K562 (cell line): ENCODE results near the gene DCTN2.
A peak's percentile ranks its signal among the peaks of the same experiment; 100 is the strongest.

Experiments used
- CTCF ChIP-seq, 3 experiments: IDR thresholded peaks in 2 of 3; conservative IDR thresholded peaks in 1 of 3; 2 replicates each; pipeline ENCODE4 v1.5.1; 2011 to 2012; ENCODE audit warnings: low read length in 3 of 3, mild to moderate bottlenecking in 3 of 3, control low read depth in 2 of 3, improper control_type of control experiment in 1 of 3, inconsistent platforms in 1 of 3, low read depth in 1 of 3, mixed read lengths in 1 of 3, moderate library complexity in 1 of 3; ENCODE audit not compliant: insufficient read depth in 2 of 3
- ETV1 ChIP-seq: fragments of 450-650 bp; conservative IDR thresholded peaks from 2 replicates; pipeline ENCODE4 v1.6.1; 2016; ENCODE audit warnings: missing genetic modification characterization, control low read depth, low read depth, missing compliant biosample characterization
- MAFK ChIP-seq: IDR thresholded peaks from 2 replicates; pipeline ENCODE4 v1.6.1; 2011; ENCODE audit warnings: low read length, improper control_type of control experiment
- NCOA1 ChIP-seq: fragments of 450-650 bp; IDR thresholded peaks from 2 replicates; pipeline ENCODE4 v1.6.1; 2016; ENCODE audit warnings: low read depth
- NR1H2 ChIP-seq: sonication (generic); formaldehyde crosslinking; IDR thresholded peaks from 2 replicates; pipeline ENCODE4 v1.4.0; 2020; ENCODE audit warnings: mild to moderate bottlenecking, missing genetic modification reagents
- POLR2A ChIP-seq: fragments of 450-650 bp; conservative IDR thresholded peaks from 2 replicates; pipeline ENCODE4 v1.6.1; 2016
- POLR2AphosphoS5 ChIP-seq: IDR thresholded peaks from 2 replicates; pipeline ENCODE4 v1.6.1; 2011; ENCODE audit warnings: mild to moderate bottlenecking, low read depth, low read length, moderate library complexity; ENCODE audit not compliant: control insufficient read depth, insufficient read depth
- PTBP1 ChIP-seq: fragments of 200-400 bp; formaldehyde crosslinking; IDR thresholded peaks from 2 replicates; pipeline ENCODE4 v1.6.1; 2017; ENCODE audit warnings: low read depth, low read length
- RAD21 ChIP-seq, 2 experiments: fragments of 250-450 bp in 1 of 2; fragments of 450-650 bp in 1 of 2; sonication (Bioruptor Pico) in 1 of 2; formaldehyde crosslinking in 1 of 2; IDR thresholded peaks in 1 of 2; conservative IDR thresholded peaks in 1 of 2; 2 replicates each; pipeline versions ENCODE4 v1.4.0 to v1.8.0; 2020 to 2022; ENCODE audit warnings: mild to moderate bottlenecking in 2 of 2, moderate library complexity in 1 of 2
- SNAPC5 ChIP-seq: fragments of 250-450 bp; sonication (Bioruptor Pico); IDR thresholded peaks from 2 replicates; pipeline ENCODE4 v1.8.0; 2021; ENCODE audit warnings: moderate library complexity, mild to moderate bottlenecking, inconsistent platforms
- TFAP4 ChIP-seq: sonication (generic); formaldehyde crosslinking; IDR thresholded peaks from 2 replicates; pipeline ENCODE4 v1.8.0; 2022; ENCODE audit warnings: missing genetic modification reagents, mild to moderate bottlenecking, moderate library complexity, borderline replicate concordance
- THAP7 ChIP-seq: fragments of 250-450 bp; sonication (Bioruptor Pico); IDR thresholded peaks from 2 replicates; pipeline ENCODE4 v1.5.0; 2021
- ZNF239 ChIP-seq: fragments of 250-450 bp; sonication (Bioruptor Pico); IDR thresholded peaks from 2 replicates; pipeline ENCODE4 v1.4.0; 2020; ENCODE audit warnings: mild to moderate bottlenecking
- ZNF395 ChIP-seq: fragments of 200-800 bp; sonication (Bioruptor generic); IDR thresholded peaks from 2 replicates; pipeline ENCODE4 v1.6.1; 2017; ENCODE audit warnings: missing genetic modification characterization, missing compliant biosample characterization

GRCh38 chr12:57514720-57515407, 32.1 kb downstream of the DCTN2 start:
- TF ChIP-seq NCOA1 = no peak
- no peak for TF ChIP-seq PTBP1
- no peak for TF ChIP-seq THAP7 (CRISPR knock-in tag)
- TF ChIP-seq ZNF395 (CRISPR knock-in tag) = no peak
- peak; percentile 48 for TF ChIP-seq POLR2AphosphoS5
- TF ChIP-seq ETV1 (tag) = no peak
- TF ChIP-seq NR1H2 (CRISPR knock-in tag) = no peak
- TF ChIP-seq SNAPC5 (CRISPR knock-in tag) = no peak
- peak; percentile 7; the same call in 1 of the 2 replicates for TF ChIP-seq POLR2A
- TF ChIP-seq MAFK = no peak
- TF ChIP-seq CTCF (IDR thresholded peaks at IDR 0.05 in 2 of 3, conservative IDR thresholded peaks at IDR 0.05 in 1 of 3; ENCODE audit: insufficient read depth in 2 of 3, low read depth in 1 of 3, low read length in 3 of 3) = no peak
- no peak for TF ChIP-seq TFAP4 (CRISPR knock-in tag)
- TF ChIP-seq ZNF239 (CRISPR knock-in tag) = no peak
- TF ChIP-seq RAD21 (CRISPR knock-in tag; conservative IDR thresholded peaks at IDR 0.05 in 1 of 2, IDR thresholded peaks at IDR 0.05 in 1 of 2) = no peak
